Osteocyte (in vitro differentiated cells): ENCODE data around the gene CADM2. TPM values are rescaled to one million over a fixed set of nuclear protein-coding genes. Genes with fewer than 3 reads are reported as not detected.

Experiments used
- DNase-seq: peaks from one replicate; pipeline ENCODE4 v3.0.0; 2021; ENCODE audit warnings: mixed read lengths; ENCODE audit not compliant: unreplicated experiment; ENCODE audit errors: extremely low spot score
- H3K27ac Mint-ChIP-seq: one replicate; pipeline ENCODE4 v1.8.0; 2021; ENCODE audit warnings: mild to moderate bottlenecking, mixed read lengths; ENCODE audit not compliant: unreplicated experiment
- H3K27me3 Mint-ChIP-seq: one replicate; pipeline ENCODE4 v1.8.0; 2021; ENCODE audit warnings: mixed read lengths; ENCODE audit not compliant: unreplicated experiment
- H3K36me3 Mint-ChIP-seq: one replicate; pipeline ENCODE4 v1.8.0; 2021; ENCODE audit warnings: mixed read lengths; ENCODE audit not compliant: unreplicated experiment
- H3K4me1 Mint-ChIP-seq: one replicate; pipeline ENCODE4 v1.8.0; 2021; ENCODE audit warnings: mixed read lengths; ENCODE audit not compliant: unreplicated experiment
- H3K4me3 Mint-ChIP-seq: one replicate; pipeline ENCODE4 v1.8.0; 2021; ENCODE audit warnings: mild to moderate bottlenecking, moderate library complexity, mixed read lengths; ENCODE audit not compliant: unreplicated experiment
- H3K9me3 Mint-ChIP-seq: one replicate; pipeline ENCODE4 v1.8.0; 2021; ENCODE audit warnings: mixed read lengths; ENCODE audit not compliant: unreplicated experiment
- total RNA-seq: library from RNA; stranded (reverse); gene quantifications from 2 replicates; pipeline ENCODE4 v1.2.1, GENCODE V29; 2021
- TF ChIP-seq, protein P1 (sequence below): fragments of 200-600 bp; sonication (generic); IDR thresholded peaks from 2 replicates; pipeline ENCODE4 v1.5.0; 2021; ENCODE audit warnings: antibody characterized with exemption, mild to moderate bottlenecking, moderate library complexity

The CADM2 gene
- total RNA-seq, 1 donor from 2014 or later, result 1.5 TPM

DNA sequence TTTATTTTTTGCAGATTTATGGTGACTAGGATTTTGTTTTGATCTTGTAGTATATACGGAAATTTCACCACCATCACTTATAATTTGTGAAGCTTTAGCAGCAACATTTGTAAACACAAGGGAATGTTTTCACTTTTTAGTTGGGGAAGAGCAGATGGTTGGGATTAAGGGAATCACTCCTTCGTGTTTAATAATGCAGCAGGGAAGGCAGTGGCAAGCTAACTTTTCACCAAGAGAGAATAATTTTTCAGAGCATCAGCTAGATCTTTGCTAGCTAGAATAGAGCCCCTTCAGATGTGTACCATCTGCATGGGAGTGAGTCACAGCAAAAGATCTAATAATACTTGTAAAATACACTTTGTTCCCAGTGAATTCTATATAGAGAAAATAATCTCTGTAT, 632.7 kb downstream of the CADM2 start:
- Mint-ChIP-seq H3K9me3 (no peaks in the 10 kb centered on the region), H3K4me1 (peaks cover 16% of the 10 kb centered on the region), H3K27me3 (no peaks in the 10 kb centered on the region), H3K4me3 (no peak overlapping the region), H3K36me3 (no peaks in the 10 kb centered on the region), H3K27ac (no peak overlapping the region)
- DNase-seq, result no peak
- TF ChIP-seq, protein P1, sequence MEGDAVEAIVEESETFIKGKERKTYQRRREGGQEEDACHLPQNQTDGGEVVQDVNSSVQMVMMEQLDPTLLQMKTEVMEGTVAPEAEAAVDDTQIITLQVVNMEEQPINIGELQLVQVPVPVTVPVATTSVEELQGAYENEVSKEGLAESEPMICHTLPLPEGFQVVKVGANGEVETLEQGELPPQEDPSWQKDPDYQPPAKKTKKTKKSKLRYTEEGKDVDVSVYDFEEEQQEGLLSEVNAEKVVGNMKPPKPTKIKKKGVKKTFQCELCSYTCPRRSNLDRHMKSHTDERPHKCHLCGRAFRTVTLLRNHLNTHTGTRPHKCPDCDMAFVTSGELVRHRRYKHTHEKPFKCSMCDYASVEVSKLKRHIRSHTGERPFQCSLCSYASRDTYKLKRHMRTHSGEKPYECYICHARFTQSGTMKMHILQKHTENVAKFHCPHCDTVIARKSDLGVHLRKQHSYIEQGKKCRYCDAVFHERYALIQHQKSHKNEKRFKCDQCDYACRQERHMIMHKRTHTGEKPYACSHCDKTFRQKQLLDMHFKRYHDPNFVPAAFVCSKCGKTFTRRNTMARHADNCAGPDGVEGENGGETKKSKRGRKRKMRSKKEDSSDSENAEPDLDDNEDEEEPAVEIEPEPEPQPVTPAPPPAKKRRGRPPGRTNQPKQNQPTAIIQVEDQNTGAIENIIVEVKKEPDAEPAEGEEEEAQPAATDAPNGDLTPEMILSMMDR, result no peak

DNA sequence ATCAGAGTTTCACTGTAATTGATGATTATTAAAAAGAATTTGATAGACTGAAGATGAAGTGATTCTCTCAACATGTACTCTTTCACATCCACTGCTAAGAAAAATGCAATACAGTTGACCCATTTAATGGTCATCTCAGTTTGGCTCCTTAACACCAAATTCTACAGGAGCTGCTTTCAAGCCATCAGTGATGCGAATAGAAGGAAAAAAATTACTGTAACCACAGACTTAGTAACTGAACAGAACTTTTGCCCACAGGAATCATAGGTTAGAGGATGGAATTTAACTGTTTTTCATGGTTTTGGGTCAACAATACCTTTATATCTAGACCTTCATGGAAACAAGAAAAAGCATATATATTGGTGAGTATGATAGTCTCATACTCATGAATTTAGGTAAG, 633.5 kb downstream of the CADM2 start:
- Mint-ChIP-seq H3K36me3 (no peaks in the 10 kb centered on the region), H3K4me1 (peaks cover 16% of the 10 kb centered on the region), H3K27ac (no peak overlapping the region), H3K9me3 (no peaks in the 10 kb centered on the region), H3K27me3 (no peaks in the 10 kb centered on the region), H3K4me3 (no peak overlapping the region)
- no peak for DNase-seq
- TF ChIP-seq, protein P1, result no peak

DNA sequence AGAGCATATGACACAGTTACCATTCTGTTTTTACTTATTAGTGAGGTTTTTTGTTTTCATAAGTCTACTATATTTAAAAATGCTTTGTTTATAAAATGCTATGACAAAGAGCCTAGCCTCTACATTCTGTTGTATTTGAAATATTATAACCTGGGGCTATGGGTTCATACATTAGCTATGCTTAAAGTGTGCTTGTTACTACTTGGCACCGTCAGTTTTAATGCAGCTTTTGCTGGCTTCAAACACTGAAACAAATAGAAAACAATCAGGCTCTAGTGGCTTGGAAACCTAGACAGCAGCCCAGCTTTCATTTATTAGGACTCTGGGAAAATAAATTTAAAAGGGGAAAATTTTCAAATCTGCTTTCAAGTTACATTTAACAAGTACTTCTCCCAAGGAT, 635.9 kb downstream of the CADM2 start:
- H3K36me3 Mint-ChIP-seq, result no peaks in the 10 kb centered on the region
- DNase-seq, result no peak
- TF ChIP-seq, protein P1, result no peak
- H3K4me1 Mint-ChIP-seq, result peaks cover 6% of the 10 kb centered on the region
- no peak overlapping the region for H3K4me3 Mint-ChIP-seq
- H3K27me3 Mint-ChIP-seq, result no peaks in the 10 kb centered on the region
- no peak overlapping the region for H3K27ac Mint-ChIP-seq
- H3K9me3 Mint-ChIP-seq, result no peaks in the 10 kb centered on the region

DNA sequence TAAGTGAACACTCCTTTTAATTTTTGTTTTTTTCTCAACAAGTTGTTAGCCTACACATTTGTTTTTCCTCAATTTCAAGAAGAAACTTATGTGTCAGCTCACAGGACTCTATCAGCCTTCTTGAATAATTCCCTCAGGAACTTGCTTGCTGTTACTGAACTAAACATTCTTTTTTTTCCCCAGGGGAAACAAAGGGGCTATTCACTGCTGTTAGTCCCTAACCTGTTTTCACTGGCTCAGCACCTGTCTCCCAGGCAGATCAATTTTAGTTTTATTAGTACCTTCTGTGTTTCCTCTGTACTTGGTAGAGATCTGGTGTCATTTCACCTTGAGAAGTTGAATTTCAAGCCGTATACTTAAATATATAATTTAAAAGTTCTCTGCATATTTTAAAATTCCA, 644.6 kb downstream of the CADM2 start:
- peaks cover 33% of the 10 kb centered on the region for H3K27me3 Mint-ChIP-seq

DNA sequence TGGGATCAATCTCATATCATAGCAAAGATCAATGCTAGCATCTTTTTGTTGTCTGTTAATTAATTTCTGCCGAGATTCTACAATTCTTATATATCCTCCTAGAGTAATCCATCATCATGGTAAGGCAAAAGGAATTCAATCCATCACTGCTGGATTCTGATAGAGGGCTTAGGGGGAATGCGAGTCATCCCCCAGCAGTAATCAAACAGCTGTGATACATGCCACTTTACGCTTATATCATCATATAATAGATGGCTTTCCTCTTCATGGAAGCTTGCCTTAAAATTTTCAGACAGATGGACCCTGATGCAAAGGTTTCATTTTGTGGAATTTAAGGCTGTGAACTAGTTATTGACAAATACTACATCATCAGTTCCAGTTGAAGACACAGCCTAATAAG, 645.9 kb downstream of the CADM2 start:
- peaks cover 35% of the 10 kb centered on the region for H3K27me3 Mint-ChIP-seq
- TF ChIP-seq, protein P1, result no peak
- H3K27ac Mint-ChIP-seq, result no peak overlapping the region
- no peaks in the 10 kb centered on the region for H3K36me3 Mint-ChIP-seq
- no peak for DNase-seq
- H3K4me3 Mint-ChIP-seq, result no peak overlapping the region
- no peaks in the 10 kb centered on the region for H3K9me3 Mint-ChIP-seq
- no peaks in the 10 kb centered on the region for H3K4me1 Mint-ChIP-seq

More for the DNA sequence above, 644.6 kb downstream of the CADM2 start:
- no peaks in the 10 kb centered on the region for H3K4me1 Mint-ChIP-seq
- DNase-seq, result no peak
- no peak overlapping the region for H3K4me3 Mint-ChIP-seq
- H3K9me3 Mint-ChIP-seq, result no peaks in the 10 kb centered on the region
- TF ChIP-seq, protein P1, result no peak
- H3K27ac Mint-ChIP-seq, result no peak overlapping the region
- no peaks in the 10 kb centered on the region for H3K36me3 Mint-ChIP-seq
